ENCODE measurements around the gene SEC24C. TPM values are rescaled to one million over a fixed set of nuclear protein-coding genes. Genes with fewer than 3 reads are reported as not detected.

SEC24C gene
- total RNA-seq, 4 donors from 2014 or later: 47.5 to 65.1 (median 49.6) TPM

- TF ChIP-seq EP300 (IDR thresholded peaks at IDR 0.05) (no peak), POLR2AphosphoS5 (IDR thresholded peaks at IDR 0.05) (no peak), POLR2A (IDR thresholded peaks at IDR 0.05) (no peak)
- TF ChIP-seq, protein P1, sequence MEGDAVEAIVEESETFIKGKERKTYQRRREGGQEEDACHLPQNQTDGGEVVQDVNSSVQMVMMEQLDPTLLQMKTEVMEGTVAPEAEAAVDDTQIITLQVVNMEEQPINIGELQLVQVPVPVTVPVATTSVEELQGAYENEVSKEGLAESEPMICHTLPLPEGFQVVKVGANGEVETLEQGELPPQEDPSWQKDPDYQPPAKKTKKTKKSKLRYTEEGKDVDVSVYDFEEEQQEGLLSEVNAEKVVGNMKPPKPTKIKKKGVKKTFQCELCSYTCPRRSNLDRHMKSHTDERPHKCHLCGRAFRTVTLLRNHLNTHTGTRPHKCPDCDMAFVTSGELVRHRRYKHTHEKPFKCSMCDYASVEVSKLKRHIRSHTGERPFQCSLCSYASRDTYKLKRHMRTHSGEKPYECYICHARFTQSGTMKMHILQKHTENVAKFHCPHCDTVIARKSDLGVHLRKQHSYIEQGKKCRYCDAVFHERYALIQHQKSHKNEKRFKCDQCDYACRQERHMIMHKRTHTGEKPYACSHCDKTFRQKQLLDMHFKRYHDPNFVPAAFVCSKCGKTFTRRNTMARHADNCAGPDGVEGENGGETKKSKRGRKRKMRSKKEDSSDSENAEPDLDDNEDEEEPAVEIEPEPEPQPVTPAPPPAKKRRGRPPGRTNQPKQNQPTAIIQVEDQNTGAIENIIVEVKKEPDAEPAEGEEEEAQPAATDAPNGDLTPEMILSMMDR (IDR thresholded peaks at IDR 0.05): no peak
- Histone ChIP-seq H3K9me3 (no peaks in the 10 kb centered on the region), H3K4me3 (peak overlapping the region; percentile 67 to 87), H3K27me3 (no peaks in the 10 kb centered on the region), H3K36me3 (peaks cover 0 to 72% of the 10 kb centered on the region in 2 donors), H3K27ac (peak overlapping the region; percentile 74 to 96 (median 94)), H3K4me1 (peaks cover 0 to 45% (median 17%) of the 10 kb centered on the region in 3 donors)
- ATAC-seq: peak; percentile 41
- WGBS, 2 donors (ENCODE audit: low coverage in 1 of 2): 0% methylated on average over 3 to 7 of the region's 63 CpGs
Observed at GRCh38 chr10:73810735-73811465, 66.7 kb downstream of the SEC24C start.

- H3K36me3 ChIP-seq: peaks cover 0 to 72% of the 10 kb centered on the region in 2 donors
- ATAC-seq: no peak
- no peak overlapping the region for H3K4me3 ChIP-seq
- H3K4me1 ChIP-seq: peaks cover 0 to 35% (median 14%) of the 10 kb centered on the region in 3 donors
- TF ChIP-seq POLR2AphosphoS5 (IDR thresholded peaks at IDR 0.05) (no peak), EP300 (IDR thresholded peaks at IDR 0.05) (no peak), POLR2A (IDR thresholded peaks at IDR 0.05) (no peak)
- TF ChIP-seq, protein P1 (IDR thresholded peaks at IDR 0.05): no peak
- no peaks in the 10 kb centered on the region for H3K9me3 ChIP-seq
- H3K27ac ChIP-seq: peak overlapping the region in 3 of 4 donors; percentile 84 to 95 (median 93)
- no peaks in the 10 kb centered on the region for H3K27me3 ChIP-seq
- WGBS, 2 donors (ENCODE audit: low coverage in 1 of 2): 69 to 90% methylated on average over 3 to 4 of the region's 4 CpGs
Observed at GRCh38 chr10:73812657-73813056, 68.5 kb downstream of the SEC24C start.

DNA sequence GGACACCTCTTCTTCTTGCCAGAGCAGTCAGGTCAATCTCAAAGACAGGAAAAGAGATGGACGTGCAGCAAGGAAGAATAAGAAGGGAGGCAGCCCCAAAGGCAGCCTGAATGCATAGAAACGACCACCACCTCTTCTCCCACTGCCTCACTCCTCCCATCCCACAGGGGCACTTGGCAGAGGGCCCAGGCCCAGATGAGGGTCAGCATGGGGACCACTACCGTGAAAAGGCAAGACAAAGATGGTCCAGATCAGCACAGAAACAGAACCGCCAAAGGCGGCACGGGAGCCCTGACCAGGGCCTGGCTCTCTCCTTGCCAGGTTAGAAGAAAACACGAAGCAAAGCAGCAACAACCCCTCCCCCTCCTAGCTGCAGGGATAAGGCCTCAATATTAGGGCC lies 69.2 kb downstream of the SEC24C start:
- TF ChIP-seq, protein P1 (IDR thresholded peaks at IDR 0.05): no peak
- TF ChIP-seq POLR2A (IDR thresholded peaks at IDR 0.05) (no peak), POLR2AphosphoS5 (IDR thresholded peaks at IDR 0.05) (no peak), EP300 (IDR thresholded peaks at IDR 0.05) (no peak)
- Histone ChIP-seq H3K27me3 (no peaks in the 10 kb centered on the region), H3K9me3 (no peaks in the 10 kb centered on the region), H3K4me1 (peaks cover 0 to 37% (median 14%) of the 10 kb centered on the region in 3 donors), H3K4me3 (no peak overlapping the region), H3K27ac (peak overlapping the region in 2 of 4 donors; percentile 14 to 35), H3K36me3 (peaks cover 0 to 72% of the 10 kb centered on the region in 2 donors)
- ATAC-seq: no peak
- WGBS, 2 donors (ENCODE audit: low coverage in 1 of 2): 85% methylated on average over 7 of the region's 7 CpGs; no CpG with 5 or more reads in 1 of the 2 donors

DNA sequence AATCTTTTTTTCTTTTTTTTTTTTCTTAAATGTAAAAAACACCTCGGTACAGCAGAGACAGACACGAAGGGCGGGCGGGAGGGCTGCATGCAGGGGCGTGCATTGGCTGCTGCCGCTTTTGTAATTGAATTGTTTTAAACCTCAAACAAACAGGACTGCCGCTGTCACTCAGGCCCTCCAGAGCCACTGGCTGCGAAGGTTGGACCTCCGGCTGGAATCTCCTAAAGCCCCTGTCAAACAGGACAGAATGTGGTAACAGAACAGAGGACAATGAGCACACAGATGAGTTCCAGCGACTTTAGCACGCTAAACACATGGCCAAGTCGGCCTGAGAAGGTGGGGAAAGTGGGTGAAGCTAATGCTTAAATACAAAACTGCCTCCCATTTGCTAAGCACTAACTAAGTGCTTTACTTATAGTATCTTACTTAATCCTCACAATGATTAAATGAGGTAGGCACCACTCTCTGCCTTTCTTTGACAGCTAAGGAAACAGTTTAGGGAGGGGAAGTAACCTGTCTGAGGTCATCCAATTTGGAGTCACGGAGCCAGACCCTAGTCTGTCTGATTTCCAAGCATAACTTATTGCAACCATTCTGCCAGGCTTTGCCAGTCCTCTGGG lies 70.2 kb downstream of the SEC24C start:
- 86 to 95% methylated on average over 4 to 5 of the region's 13 CpGs for WGBS, 2 donors (ENCODE audit: low coverage in 1 of 2)
- H3K4me1 ChIP-seq: peaks cover 0 to 36% (median 11%) of the 10 kb centered on the region in 3 donors
- no peak overlapping the region for H3K4me3 ChIP-seq
- TF ChIP-seq POLR2AphosphoS5 (IDR thresholded peaks at IDR 0.05) (no peak), EP300 (IDR thresholded peaks at IDR 0.05) (no peak), POLR2A (IDR thresholded peaks at IDR 0.05) (no peak)
- TF ChIP-seq, protein P1 (IDR thresholded peaks at IDR 0.05): no peak
- ATAC-seq: no peak
- peak overlapping the region in 1 of 4 donors; percentile 9 for H3K27ac ChIP-seq
- H3K9me3 ChIP-seq: no peaks in the 10 kb centered on the region
- H3K36me3 ChIP-seq: peaks cover 0 to 76% of the 10 kb centered on the region in 2 donors
- H3K27me3 ChIP-seq: no peaks in the 10 kb centered on the region

Data from gastroesophageal sphincter (tissue), 4 donors.